ENCODE results near the gene BIRC6. TPM values are rescaled to one million over a fixed set of nuclear protein-coding genes. Genes with fewer than 3 reads are reported as not detected.

Gene BIRC6
- total RNA-seq, 1 donor from 2014 or later, result 73.0 TPM

DNA sequence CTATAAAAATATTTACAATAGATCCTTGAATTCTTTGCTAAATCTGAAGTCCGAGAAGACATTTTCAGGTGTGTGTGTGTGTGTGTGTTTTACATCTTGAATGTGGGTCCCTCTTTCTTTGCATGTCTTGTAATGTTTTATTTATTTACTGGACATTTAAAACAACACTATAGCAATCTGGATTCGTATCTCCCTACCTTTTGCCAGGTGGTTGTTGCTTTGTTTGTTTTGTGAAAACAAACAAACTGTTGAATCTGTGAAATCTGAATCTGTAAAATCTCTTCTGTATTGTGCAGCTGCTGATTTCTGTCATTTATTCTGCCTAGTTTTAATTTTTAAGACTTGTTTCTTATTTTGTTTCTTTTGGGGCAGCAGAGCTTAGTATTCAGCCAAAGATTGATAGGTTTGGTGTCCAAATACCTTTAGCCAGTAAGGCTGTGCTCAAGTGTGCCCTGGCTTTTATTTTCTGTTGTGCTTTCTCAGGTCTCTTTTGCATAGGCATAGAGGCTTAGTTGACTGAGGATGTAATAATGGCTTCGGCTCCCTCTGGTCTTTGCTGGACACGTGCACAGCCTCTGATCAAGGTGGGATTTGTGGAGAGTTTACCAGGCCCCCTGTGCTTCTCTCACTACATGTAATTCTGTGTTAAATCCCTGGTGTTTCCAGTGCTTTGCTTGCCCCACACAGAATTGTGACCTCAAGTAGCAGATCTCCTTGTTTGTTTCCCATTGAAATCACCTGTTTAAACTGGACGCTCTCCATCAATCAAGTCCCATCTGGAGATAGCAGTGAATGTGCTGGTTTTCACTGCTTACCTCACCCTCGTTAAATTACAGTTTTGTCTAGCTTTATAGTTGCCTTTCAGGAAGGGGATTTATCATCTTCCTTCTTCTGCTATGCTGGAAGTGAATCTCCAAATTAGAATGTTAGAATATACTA is 71.1 kb downstream of the BIRC6 start:
- DNase-seq (ENCODE audit: low read depth), result no peak
- Histone ChIP-seq H3K27me3 (ENCODE audit: control insufficient read depth, insufficient read depth, low read length) (no peaks in the 10 kb centered on the region), H3K36me3 (ENCODE audit: control insufficient read depth, insufficient read depth, low read length) (no peaks in the 10 kb centered on the region), H3K4me3 (ENCODE audit: low read depth, low read length) (no peak overlapping the region)
- TF ChIP-seq, protein P1, sequence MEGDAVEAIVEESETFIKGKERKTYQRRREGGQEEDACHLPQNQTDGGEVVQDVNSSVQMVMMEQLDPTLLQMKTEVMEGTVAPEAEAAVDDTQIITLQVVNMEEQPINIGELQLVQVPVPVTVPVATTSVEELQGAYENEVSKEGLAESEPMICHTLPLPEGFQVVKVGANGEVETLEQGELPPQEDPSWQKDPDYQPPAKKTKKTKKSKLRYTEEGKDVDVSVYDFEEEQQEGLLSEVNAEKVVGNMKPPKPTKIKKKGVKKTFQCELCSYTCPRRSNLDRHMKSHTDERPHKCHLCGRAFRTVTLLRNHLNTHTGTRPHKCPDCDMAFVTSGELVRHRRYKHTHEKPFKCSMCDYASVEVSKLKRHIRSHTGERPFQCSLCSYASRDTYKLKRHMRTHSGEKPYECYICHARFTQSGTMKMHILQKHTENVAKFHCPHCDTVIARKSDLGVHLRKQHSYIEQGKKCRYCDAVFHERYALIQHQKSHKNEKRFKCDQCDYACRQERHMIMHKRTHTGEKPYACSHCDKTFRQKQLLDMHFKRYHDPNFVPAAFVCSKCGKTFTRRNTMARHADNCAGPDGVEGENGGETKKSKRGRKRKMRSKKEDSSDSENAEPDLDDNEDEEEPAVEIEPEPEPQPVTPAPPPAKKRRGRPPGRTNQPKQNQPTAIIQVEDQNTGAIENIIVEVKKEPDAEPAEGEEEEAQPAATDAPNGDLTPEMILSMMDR (IDR thresholded peaks at IDR 0.05; ENCODE audit: insufficient read depth, low read length, poor library complexity, severe bottlenecking), result no peak

GRCh38 chr2:32430804-32431203 is 74.0 kb downstream of the BIRC6 start:
- Histone ChIP-seq H3K27me3 (ENCODE audit: control insufficient read depth, insufficient read depth, low read length) (no peaks in the 10 kb centered on the region), H3K36me3 (ENCODE audit: control insufficient read depth, insufficient read depth, low read length) (no peaks in the 10 kb centered on the region), H3K4me3 (ENCODE audit: low read depth, low read length) (no peak overlapping the region)
- DNase-seq (ENCODE audit: low read depth), result no peak
- TF ChIP-seq, protein P1 (IDR thresholded peaks at IDR 0.05; ENCODE audit: insufficient read depth, low read length, poor library complexity, severe bottlenecking), result no peak

DNA sequence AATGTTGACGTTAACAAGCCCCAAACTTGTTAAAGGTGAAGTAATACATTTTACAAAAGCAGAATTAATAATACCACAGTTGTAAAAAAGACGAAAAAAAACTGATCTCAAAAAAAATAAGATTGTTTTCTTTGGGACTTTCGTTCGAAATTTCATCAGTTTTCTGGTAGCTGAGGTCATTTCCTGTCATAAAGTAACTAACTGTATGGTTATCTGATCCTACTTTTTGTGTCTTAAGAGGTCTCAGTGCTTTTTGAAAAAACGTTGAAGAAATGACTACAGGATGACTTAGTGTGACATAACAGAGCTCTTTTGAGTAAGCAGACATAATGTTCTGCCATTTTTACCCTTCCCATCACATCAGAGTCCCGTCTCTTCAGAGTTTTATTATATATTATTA is 79.3 kb downstream of the BIRC6 start:
- Histone ChIP-seq H3K36me3 (ENCODE audit: control insufficient read depth, insufficient read depth, low read length) (no peaks in the 10 kb centered on the region), H3K27me3 (ENCODE audit: control insufficient read depth, insufficient read depth, low read length) (no peaks in the 10 kb centered on the region), H3K4me3 (ENCODE audit: low read depth, low read length) (no peak overlapping the region)
- DNase-seq (ENCODE audit: low read depth), result no peak
- TF ChIP-seq, protein P1 (IDR thresholded peaks at IDR 0.05; ENCODE audit: insufficient read depth, low read length, poor library complexity, severe bottlenecking), result no peak

DNA sequence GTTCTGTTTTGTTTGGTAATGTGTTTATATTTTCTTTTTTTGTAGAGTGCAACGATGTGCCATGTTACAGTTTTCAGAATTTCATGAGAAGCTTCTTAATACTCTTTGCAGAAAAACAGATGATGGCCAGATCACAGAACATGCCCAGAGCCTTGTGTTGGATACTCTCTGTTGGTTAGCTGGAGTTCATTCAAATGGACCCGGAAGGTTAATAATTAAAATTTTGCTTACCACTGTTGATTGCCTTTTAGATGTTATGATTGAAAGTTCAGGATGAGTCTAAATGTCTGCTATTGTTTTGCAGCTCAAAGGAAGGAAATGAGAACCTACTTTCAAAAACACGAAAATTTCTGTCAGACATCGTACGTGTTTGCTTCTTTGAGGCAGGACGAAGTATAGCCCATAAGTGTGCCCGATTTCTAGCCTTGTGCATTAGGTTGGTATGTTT is 85.2 kb downstream of the BIRC6 start:
- TF ChIP-seq, protein P1 (IDR thresholded peaks at IDR 0.05; ENCODE audit: insufficient read depth, low read length, poor library complexity, severe bottlenecking), result no peak
- no peak overlapping the region for H3K4me3 ChIP-seq (ENCODE audit: low read depth, low read length)
- no peaks in the 10 kb centered on the region for H3K27me3 ChIP-seq (ENCODE audit: control insufficient read depth, insufficient read depth, low read length)
- H3K36me3 ChIP-seq (ENCODE audit: control insufficient read depth, insufficient read depth, low read length), result no peaks in the 10 kb centered on the region
- no peak for DNase-seq (ENCODE audit: low read depth)

DNA sequence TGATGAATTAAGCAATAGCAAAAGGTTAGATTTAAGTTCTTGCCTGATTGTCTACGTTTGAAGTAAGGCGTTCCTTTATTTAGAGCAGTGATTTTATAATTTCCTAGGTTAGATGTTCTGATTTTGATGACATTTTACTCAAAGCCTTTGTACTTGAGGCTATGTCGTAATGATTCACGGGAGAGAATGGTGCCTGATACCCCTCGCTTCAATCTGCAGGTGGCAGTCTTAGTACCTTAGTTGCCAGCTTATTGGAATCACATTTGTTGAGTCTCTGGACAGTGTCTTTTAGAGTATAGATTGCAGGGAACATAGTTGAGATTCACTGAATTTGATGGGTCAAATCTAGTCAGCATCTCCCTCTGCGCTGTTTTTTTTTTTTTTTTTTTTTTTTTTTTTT is 89.5 kb downstream of the BIRC6 start:
- Histone ChIP-seq H3K36me3 (ENCODE audit: control insufficient read depth, insufficient read depth, low read length) (no peaks in the 10 kb centered on the region), H3K27me3 (ENCODE audit: control insufficient read depth, insufficient read depth, low read length) (no peaks in the 10 kb centered on the region), H3K4me3 (ENCODE audit: low read depth, low read length) (no peak overlapping the region)
- TF ChIP-seq, protein P1 (IDR thresholded peaks at IDR 0.05; ENCODE audit: insufficient read depth, low read length, poor library complexity, severe bottlenecking), result no peak
- DNase-seq (ENCODE audit: low read depth), result no peak
